Measurements from ENCODE around the gene ZNF679. TPM values are rescaled to one million over a fixed set of nuclear protein-coding genes. Genes with fewer than 3 reads are reported as not detected.
"Not testable (repeated sequence)": the region's sequence is repeated elsewhere in the genome, so short reads cannot be mapped to it uniquely, and the experiment has no call there.

ZNF679 gene
- total RNA-seq, 1 donor from 2014 or later, result not detected

DNA sequence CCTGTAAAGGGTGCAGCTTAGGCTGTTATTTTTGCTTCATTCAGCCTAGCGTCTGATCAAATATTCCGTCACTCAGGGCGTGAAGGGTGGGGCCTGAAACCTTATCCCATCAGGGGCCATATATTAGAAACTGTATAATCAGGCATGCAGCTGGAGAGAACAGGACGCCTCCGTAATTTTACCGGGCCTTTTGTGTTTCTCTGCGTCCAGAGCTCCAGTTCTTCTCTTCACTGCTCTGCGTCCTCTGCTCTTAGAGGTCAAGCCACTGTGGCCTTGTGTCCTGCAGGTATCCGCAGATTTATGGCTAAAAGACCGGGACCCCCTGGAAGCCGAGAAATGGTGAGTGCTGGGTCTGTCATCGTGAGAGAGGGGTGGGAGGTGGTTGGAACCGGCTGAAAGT is 21.4 kb upstream of the ZNF679 start, which contains the start of gene ZNF735:
ZNF735 (plus strand) TSS at position 301 of the 400 bp plus-strand sequence; CDS start at position 301, 0 bp downstream.
- no peak within 1 kb of the TSS for H3K27ac ChIP-seq
- TF ChIP-seq, protein P1, sequence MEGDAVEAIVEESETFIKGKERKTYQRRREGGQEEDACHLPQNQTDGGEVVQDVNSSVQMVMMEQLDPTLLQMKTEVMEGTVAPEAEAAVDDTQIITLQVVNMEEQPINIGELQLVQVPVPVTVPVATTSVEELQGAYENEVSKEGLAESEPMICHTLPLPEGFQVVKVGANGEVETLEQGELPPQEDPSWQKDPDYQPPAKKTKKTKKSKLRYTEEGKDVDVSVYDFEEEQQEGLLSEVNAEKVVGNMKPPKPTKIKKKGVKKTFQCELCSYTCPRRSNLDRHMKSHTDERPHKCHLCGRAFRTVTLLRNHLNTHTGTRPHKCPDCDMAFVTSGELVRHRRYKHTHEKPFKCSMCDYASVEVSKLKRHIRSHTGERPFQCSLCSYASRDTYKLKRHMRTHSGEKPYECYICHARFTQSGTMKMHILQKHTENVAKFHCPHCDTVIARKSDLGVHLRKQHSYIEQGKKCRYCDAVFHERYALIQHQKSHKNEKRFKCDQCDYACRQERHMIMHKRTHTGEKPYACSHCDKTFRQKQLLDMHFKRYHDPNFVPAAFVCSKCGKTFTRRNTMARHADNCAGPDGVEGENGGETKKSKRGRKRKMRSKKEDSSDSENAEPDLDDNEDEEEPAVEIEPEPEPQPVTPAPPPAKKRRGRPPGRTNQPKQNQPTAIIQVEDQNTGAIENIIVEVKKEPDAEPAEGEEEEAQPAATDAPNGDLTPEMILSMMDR (IDR thresholded peaks at IDR 0.05), result no peak
- H3K9me3 ChIP-seq, result no peaks in the 10 kb centered on the region
- no peak within 1 kb of the TSS for H3K4me3 ChIP-seq
- no peaks in the 10 kb centered on the region for H3K27me3 ChIP-seq (ENCODE audit: low read depth)
- no peaks in the 10 kb centered on the region for H3K4me1 ChIP-seq
- DNase-seq (no peak), ATAC-seq (no peak)
- intact Hi-C loops (cut with DNase I), result no loop called here
- no peaks in the 10 kb centered on the region for H3K36me3 ChIP-seq

DNA sequence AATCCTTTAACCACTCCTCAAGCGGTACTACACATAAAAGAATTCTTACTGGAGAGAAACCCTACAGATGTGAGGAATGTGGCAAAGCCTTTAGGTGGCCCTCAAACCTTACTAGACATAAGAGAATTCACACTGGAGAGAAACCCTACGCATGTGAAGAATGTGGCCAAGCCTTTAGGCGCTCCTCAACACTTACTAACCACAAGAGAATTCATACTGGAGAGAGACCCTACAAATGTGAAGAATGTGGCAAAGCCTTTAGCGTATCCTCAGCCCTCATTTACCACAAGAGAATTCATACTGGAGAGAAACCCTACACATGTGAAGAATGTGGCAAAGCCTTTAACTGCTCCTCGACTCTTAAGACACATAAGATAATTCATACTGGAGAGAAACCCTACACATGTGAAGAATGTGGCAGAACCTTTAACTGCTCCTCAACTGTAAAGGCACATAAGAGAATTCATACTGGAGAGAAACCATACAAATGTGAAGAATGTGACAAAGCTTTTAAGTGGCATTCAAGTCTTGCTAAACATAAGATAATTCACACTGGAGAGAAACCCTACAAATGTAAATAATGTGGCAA is 8.5 kb upstream of the ZNF679 start:
- H3K27ac ChIP-seq; H3K4me1 ChIP-seq; DNase-seq; H3K27me3 ChIP-seq (ENCODE audit: low read depth); ATAC-seq; H3K4me3 ChIP-seq; H3K36me3 ChIP-seq; intact Hi-C loops (cut with DNase I): not testable (repeated sequence)
- peaks cover 58% of the 10 kb centered on the region for H3K9me3 ChIP-seq

DNA sequence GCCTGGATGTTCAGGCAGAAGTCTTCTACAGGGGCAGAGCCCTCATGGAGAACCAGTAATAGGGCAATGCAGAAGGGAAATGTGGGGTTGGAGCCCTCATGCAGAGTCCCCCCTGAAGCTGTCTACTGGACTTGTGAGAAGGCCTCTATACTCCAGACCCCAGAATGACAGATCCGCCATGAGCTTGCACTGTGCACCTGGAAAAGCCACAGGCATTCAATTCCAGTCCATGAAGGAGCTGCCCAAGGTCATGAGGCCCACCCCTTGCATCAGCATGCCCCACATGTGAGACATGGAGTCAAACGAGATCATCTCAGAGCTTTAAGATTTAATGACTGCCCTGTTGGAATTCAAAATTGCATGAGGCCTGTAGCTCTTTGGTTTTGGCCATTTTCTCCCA is 4.9 kb upstream of the ZNF679 start:
- Histone ChIP-seq H3K4me3 (no peak overlapping the region), H3K9me3 (peaks cover 65% of the 10 kb centered on the region), H3K27ac (no peak overlapping the region), H3K27me3 (ENCODE audit: low read depth) (no peaks in the 10 kb centered on the region), H3K36me3 (no peaks in the 10 kb centered on the region), H3K4me1 (no peaks in the 10 kb centered on the region)
- ATAC-seq (no peak), DNase-seq (no peak)
- intact Hi-C loops (cut with DNase I), result no loop called here
- TF ChIP-seq, protein P1 (IDR thresholded peaks at IDR 0.05), result no peak

DNA sequence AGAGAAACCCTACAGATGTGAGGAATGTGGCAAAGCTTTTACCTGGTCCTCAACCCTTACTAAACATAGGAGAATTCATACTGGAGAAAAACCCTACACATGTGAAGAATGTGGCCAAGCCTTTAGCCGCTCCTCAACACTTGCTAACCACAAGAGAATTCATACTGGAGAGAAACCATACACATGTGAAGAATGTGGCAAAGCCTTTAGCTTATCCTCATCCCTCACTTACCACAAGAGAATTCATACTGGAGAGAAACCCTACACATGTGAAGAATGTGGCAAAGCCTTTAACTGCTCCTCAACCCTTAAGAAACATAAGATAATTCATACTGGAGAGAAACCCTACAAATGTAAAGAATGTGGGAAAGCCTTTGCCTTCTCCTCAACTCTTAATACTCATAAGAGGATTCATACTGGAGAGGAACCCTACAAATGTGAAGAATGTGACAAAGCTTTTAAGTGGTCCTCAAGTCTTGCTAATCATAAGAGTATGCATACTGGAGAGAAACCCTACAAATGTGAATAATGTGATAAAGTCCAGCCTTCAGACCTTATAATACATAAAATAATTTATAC is 38.2 kb downstream of the ZNF679 start:
- intact Hi-C loops (cut with DNase I), result no loop called here
- Histone ChIP-seq H3K4me1 (no peaks in the 10 kb centered on the region), H3K4me3 (no peak overlapping the region), H3K36me3 (no peaks in the 10 kb centered on the region), H3K27me3 (ENCODE audit: low read depth) (no peaks in the 10 kb centered on the region), H3K27ac (no peak overlapping the region), H3K9me3 (peaks cover 40% of the 10 kb centered on the region)
- ATAC-seq, result no peak
- TF ChIP-seq, protein P1 (IDR thresholded peaks at IDR 0.05), result no peak
- no peak for DNase-seq

DNA sequence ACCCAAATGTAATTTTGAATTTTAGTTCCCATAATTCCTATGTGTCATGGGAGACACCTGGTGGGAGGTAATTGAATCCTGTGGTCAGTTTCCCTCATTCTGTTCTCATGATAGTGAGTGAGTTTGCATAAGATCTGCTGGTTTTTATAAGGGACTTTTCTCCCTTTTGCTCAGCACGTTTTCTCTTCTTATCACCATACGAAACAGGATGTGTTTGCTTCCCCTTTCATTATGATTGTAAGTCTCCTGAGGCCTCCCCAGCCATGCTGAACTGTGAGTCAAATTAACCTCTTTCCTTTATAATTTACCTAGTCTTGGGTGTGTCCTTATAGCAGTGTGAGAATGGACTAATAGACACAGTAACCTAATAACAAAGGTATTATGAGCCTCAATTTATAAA is 49.4 kb downstream of the ZNF679 start:
- TF ChIP-seq, protein P1 (IDR thresholded peaks at IDR 0.05), result no peak
- Histone ChIP-seq H3K9me3 (no peaks in the 10 kb centered on the region), H3K27ac (no peak overlapping the region), H3K4me1 (no peaks in the 10 kb centered on the region), H3K27me3 (ENCODE audit: low read depth) (no peaks in the 10 kb centered on the region), H3K36me3 (no peaks in the 10 kb centered on the region), H3K4me3 (no peak overlapping the region)
- ATAC-seq (no peak), DNase-seq (no peak)
- intact Hi-C loops (cut with DNase I), result no loop called here

DNA sequence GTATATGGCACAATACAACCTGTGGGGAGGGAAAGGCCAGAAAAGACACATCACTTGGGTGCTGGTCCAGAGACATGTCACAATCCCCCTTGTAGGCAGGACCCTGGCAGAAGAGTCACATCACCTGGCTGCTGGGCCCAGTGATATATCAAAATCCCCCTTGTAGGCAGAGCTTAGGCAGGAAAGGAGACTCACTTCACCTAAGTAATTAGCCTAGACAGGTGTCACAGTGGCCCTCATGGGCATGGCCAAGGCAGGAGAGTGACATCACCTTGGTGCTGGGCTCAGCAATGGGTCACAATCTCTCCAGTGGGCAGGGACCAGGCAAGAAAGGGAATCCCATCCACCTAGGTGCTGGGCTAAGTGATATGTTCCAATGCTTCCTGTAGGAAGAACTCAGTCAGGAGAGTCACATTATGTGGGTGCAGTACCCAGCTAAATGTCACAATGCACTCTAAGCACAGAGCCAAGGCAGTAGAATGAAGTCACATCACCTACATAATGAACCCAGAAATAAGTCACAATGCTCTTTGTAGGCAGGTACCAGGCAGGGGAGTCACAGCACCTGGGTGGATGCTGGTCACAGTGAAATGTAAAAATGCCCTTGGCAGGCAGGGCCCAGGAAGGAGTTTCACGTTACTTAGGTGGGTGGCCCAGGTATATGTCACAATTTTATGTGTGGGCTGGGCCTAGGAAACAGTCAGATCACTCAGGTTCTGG is 66.6 kb downstream of the ZNF679 start:
- H3K4me1 ChIP-seq, result no peaks in the 10 kb centered on the region
- ATAC-seq (no peak), DNase-seq (no peak)
- H3K4me3 ChIP-seq, result no peak overlapping the region
- no peaks in the 10 kb centered on the region for H3K27me3 ChIP-seq (ENCODE audit: low read depth)
- intact Hi-C loops (cut with DNase I), result no loop called here
- H3K27ac ChIP-seq, result no peak overlapping the region
- TF ChIP-seq, protein P1 (IDR thresholded peaks at IDR 0.05), result no peak
- H3K9me3 ChIP-seq, result no peaks in the 10 kb centered on the region
- no peaks in the 10 kb centered on the region for H3K36me3 ChIP-seq

DNA sequence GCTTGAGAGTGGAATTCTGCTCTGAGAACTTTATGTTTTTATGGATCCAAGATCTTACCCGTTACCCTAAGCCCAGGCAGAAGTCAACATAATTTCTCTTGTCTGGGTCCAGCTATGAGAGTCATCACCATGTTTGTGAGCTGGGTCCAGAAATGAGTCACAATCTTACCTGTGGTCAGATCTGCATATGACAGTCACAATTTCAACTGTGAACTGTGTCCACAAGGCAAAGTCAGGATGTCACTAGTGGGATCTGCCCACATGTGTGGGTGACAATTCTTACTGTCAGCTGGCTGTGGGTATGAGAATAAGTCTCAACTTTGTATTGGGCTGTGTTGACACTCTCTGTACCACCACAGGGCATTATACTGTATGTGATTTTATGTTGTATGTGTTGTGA is 69.1 kb downstream of the ZNF679 start:
- intact Hi-C loops (cut with DNase I); H3K4me3 ChIP-seq; H3K4me1 ChIP-seq; DNase-seq; H3K27ac ChIP-seq; ATAC-seq; H3K27me3 ChIP-seq (ENCODE audit: low read depth); H3K36me3 ChIP-seq; H3K9me3 ChIP-seq: not testable (repeated sequence)

Measured in lower lobe of right lung (tissue), 2 donors.